GM12878 (cell line): ENCODE measurements around the gene STK38. TPM values are rescaled to one million over a fixed set of nuclear protein-coding genes. Genes with fewer than 3 reads are reported as not detected.

Experiments used
- BACH1 ChIP-seq: fragments of 450-650 bp; IDR thresholded peaks from 2 replicates; pipeline ENCODE4 v1.6.1; 2017; ENCODE audit warnings: mild to moderate bottlenecking, borderline replicate concordance
- CBFB ChIP-seq: IDR thresholded peaks from 2 replicates; pipeline ENCODE4 v1.6.1; 2016; ENCODE audit warnings: antibody characterized with exemption, low read depth
- CBX3 ChIP-seq: fragments of 200-600 bp; sonication (generic); IDR thresholded peaks from 2 replicates; pipeline ENCODE4 v1.6.1; 2016; ENCODE audit warnings: low read depth, borderline replicate concordance
- CREM ChIP-seq: IDR thresholded peaks from 2 replicates; pipeline ENCODE4 v1.6.1; 2014; ENCODE audit warnings: antibody characterized with exemption, low read depth
- CUX1 ChIP-seq: IDR thresholded peaks from 2 replicates; pipeline ENCODE4 v1.6.1; 2012; ENCODE audit warnings: improper control_type of control experiment, low read depth, low read length; ENCODE audit not compliant: insufficient replicate concordance
- E4F1 ChIP-seq: fragments of 450-650 bp; IDR thresholded peaks from 2 replicates; pipeline ENCODE4 v1.6.1; 2018; ENCODE audit warnings: borderline replicate concordance, mild to moderate bottlenecking; ENCODE audit not compliant: partially characterized antibody
- FOXK2 ChIP-seq: fragments of 450-650 bp; IDR thresholded peaks from 2 replicates; pipeline ENCODE4 v1.6.1; 2017; ENCODE audit warnings: mild to moderate bottlenecking, moderate library complexity
- HSF1 ChIP-seq: fragments of 150-350 bp; IDR thresholded peaks from 2 replicates; pipeline ENCODE4 v1.6.1; 2014; ENCODE audit warnings: mild to moderate bottlenecking, low read depth, low read length
- IKZF2 ChIP-seq, 2 experiments: fragments of 450-650 bp; IDR thresholded peaks; 2 replicates each; pipeline ENCODE4 v1.6.1; 2017; ENCODE audit warnings: mild to moderate bottlenecking in 2 of 2, moderate library complexity in 2 of 2
- PAX8 ChIP-seq: fragments of 450-650 bp; IDR thresholded peaks from 2 replicates; pipeline ENCODE4 v1.6.1; 2017; ENCODE audit warnings: mild to moderate bottlenecking, moderate library complexity
- SMC3 ChIP-seq: IDR thresholded peaks from 2 replicates; pipeline ENCODE4 v1.6.1; 2011; ENCODE audit warnings: low read length, improper control_type of control experiment, borderline replicate concordance
- SUZ12 ChIP-seq: fragments of 200-600 bp; sonication (generic); IDR thresholded peaks from one replicate; pipeline ENCODE4 v1.6.1; 2018; ENCODE audit warnings: antibody characterized with exemption, mild to moderate bottlenecking; ENCODE audit not compliant: unreplicated experiment
- USF1 ChIP-seq: IDR thresholded peaks from 2 replicates; pipeline ENCODE4 v1.6.1; 2011; ENCODE audit warnings: borderline replicate concordance, low read depth, mild to moderate bottlenecking, moderate library complexity, mixed read lengths, low read length; ENCODE audit not compliant: insufficient read depth; ENCODE audit errors: extremely low read length
- ZBED1 ChIP-seq: IDR thresholded peaks from 2 replicates; pipeline ENCODE4 v1.6.1; 2016; ENCODE audit warnings: borderline replicate concordance
- ZBTB4 ChIP-seq: fragments of 450-650 bp; formaldehyde crosslinking; IDR thresholded peaks from 2 replicates; pipeline ENCODE4 v1.4.0; 2022; ENCODE audit warnings: mild to moderate bottlenecking, moderate library complexity
- polyA plus RNA-seq, 11 experiments: library from polyadenylated mRNA; depleted of rRNA in 4 of 11; unstranded in 6 of 11; stranded (reverse) in 5 of 11; fragments of >200 nt; fragmentation: Nextera tagmentation in 4 of 11; fragmentation: Illumina TruSeq in 1 of 11; extraction: Ambion mirVana in 4 of 11; extraction: Trizol in 1 of 11; gene quantifications; 1 replicate in 1 of 11; 2 replicates in 10 of 11; pipeline versions ENCODE4 v1.2.1 to v1.2.3, GENCODE V29; 2011 to 2016; ENCODE audit warnings: inconsistent platforms in 2 of 11, missing spikeins in 2 of 11, low read depth in 1 of 11
- total RNA-seq, 4 experiments: library from RNA; depleted of rRNA in 3 of 4; stranded (reverse); fragments of >200 nt in 3 of 4; fragmentation: Illumina TruSeq in 1 of 4; extraction: Trizol in 1 of 4; gene quantifications; 2 replicates each; pipeline versions ENCODE4 v1.2.1 to v1.2.3, GENCODE V29; 2013 to 2021

Gene STK38
- total and polyA plus RNA-seq, 10 of the 15 experiments (the other 5 are each of a cell fraction or from before 2014, with no cell fraction given), result 4.1 to 18.7 (median 13.6) TPM

GRCh38 chr6:36594029-36594815 is 46.9 kb upstream of the STK38 start, which contains the start of gene SRSF3 (continued):
- TF ChIP-seq CUX1 (no peak), ZBTB4 (no peak), CREM (peak; percentile 92), CBFB (peak; percentile 97), CBX3 (no peak), SMC3 (no peak), ZBED1 (peak; percentile 92), BACH1 (peak; percentile 91), USF1 (peak; percentile 79), PAX8 (peak; percentile 98), SUZ12 (no peak), IKZF2 (IDR thresholded peaks at IDR 0.05) (peak in 1 of 2 experiments; percentile 34; a peak in 1 of 4 replicates), E4F1 (peak; percentile 23), FOXK2 (peak; percentile 38), HSF1 (peak; percentile 13; the same call in 1 of the 2 replicates)
